Transverse colon (tissue), 3 donors: ENCODE measurements around the gene S100G.

Source experiments
- CTCF ChIP-seq, 5 experiments: fragments of 200-600 bp in 3 of 5; fragments of 450-650 bp in 2 of 5; sonication (generic) in 3 of 5; IDR thresholded peaks; 1 replicate in 2 of 5; 2 replicates in 3 of 5; pipeline ENCODE4 v1.5.1; 2016 to 2017; ENCODE audit warnings: antibody characterized with exemption in 5 of 5, inconsistent platforms in 3 of 5, mild to moderate bottlenecking in 2 of 5, moderate library complexity in 1 of 5
- POLR2A ChIP-seq: fragments of 450-650 bp; IDR thresholded peaks from one replicate; pipeline ENCODE4 v1.6.1; 2016; ENCODE audit warnings: antibody characterized with exemption, mild to moderate bottlenecking, moderate library complexity

- TF ChIP-seq POLR2A, result no peak
- TF ChIP-seq CTCF (IDR thresholded peaks at IDR 0.05), result no peak
Observed at GRCh38 chrX:16646366-16647138, 3.4 kb upstream of the S100G start.
